Bone marrow (tissue), 2 donors: ENCODE data around the gene ADRM1.

Source experiments
- DNase-seq, 2 donors: peaks; one replicate each; lab custom pipeline; 2025; lab: John Stamatoyannopoulos, UW

ADRM1 gene

GRCh38 chr20:62354811-62355341, 52.1 kb downstream of the ADRM1 start:
- DNase-seq, result no peak

GRCh38 chr20:62355516-62355877, 52.7 kb downstream of the ADRM1 start:
- DNase-seq, result no peak

- DNase-seq, result no peak
These were observed 53.2 kb downstream of the ADRM1 start for GRCh38 chr20:62355878-62356588.

- DNase-seq, result no peak
These were observed 53.9 kb downstream of the ADRM1 start for GRCh38 chr20:62356589-62357186.

- no peak for DNase-seq
These were observed 54.4 kb downstream of the ADRM1 start for GRCh38 chr20:62357187-62357667.

GRCh38 chr20:62357681-62358080, 54.9 kb downstream of the ADRM1 start:
- no peak for DNase-seq
